H9 (cell line): ENCODE results near the gene CFAP100. TPM values are rescaled to one million over a fixed set of nuclear protein-coding genes. Genes with fewer than 3 reads are reported as not detected.

ENCODE experiments used
- DNase-seq: peaks from one replicate; pipeline ENCODE4 v3.0.0-alpha.2; 2017
- H2AFZ ChIP-seq: one replicate; pipeline ENCODE4 v1.6.1; 2013; ENCODE audit warnings: mild to moderate bottlenecking, low read length, control low read depth, moderate library complexity
- H2AK5ac ChIP-seq: 2 replicates; pipeline ENCODE4 v1.6.1; 2013; ENCODE audit warnings: low read length, control low read depth, mixed read lengths; ENCODE audit not compliant: insufficient read length
- H2BK120ac ChIP-seq: one replicate; pipeline ENCODE4 v1.6.1; 2013; ENCODE audit warnings: low read depth, mild to moderate bottlenecking, low read length, control low read depth, inconsistent platforms; ENCODE audit not compliant: poor library complexity, severe bottlenecking
- H2BK12ac ChIP-seq: 2 replicates; pipeline ENCODE4 v1.6.1; 2013; ENCODE audit warnings: low read length, control low read depth, mixed read lengths, low read depth; ENCODE audit not compliant: insufficient read length
- H2BK15ac ChIP-seq: 2 replicates; pipeline ENCODE4 v1.6.1; 2013; ENCODE audit warnings: low read depth, low read length, control low read depth
- H2BK20ac ChIP-seq: one replicate; pipeline ENCODE4 v1.6.1; 2013; ENCODE audit warnings: low read depth, mild to moderate bottlenecking, low read length, control low read depth, inconsistent platforms; ENCODE audit not compliant: poor library complexity, severe bottlenecking
- H2BK5ac ChIP-seq: 2 replicates; pipeline ENCODE4 v1.6.1; 2013; ENCODE audit warnings: low read length, control low read depth, mixed read lengths; ENCODE audit not compliant: insufficient read length
- H3K14ac ChIP-seq: 2 replicates; pipeline ENCODE4 v1.6.1; 2013; ENCODE audit warnings: low read length, control low read depth; ENCODE audit not compliant: insufficient read depth
- H3K18ac ChIP-seq: 2 replicates; pipeline ENCODE4 v1.6.1; 2013; ENCODE audit warnings: low read depth, mild to moderate bottlenecking, mixed read lengths, low read length, control low read depth; ENCODE audit not compliant: insufficient read length
- H3K23ac ChIP-seq: 2 replicates; pipeline ENCODE4 v1.6.1; 2013; ENCODE audit warnings: low read length, control low read depth, mixed read lengths, low read depth; ENCODE audit not compliant: insufficient read length
- H3K23me2 ChIP-seq: 2 replicates; pipeline ENCODE4 v1.6.1; 2013; ENCODE audit warnings: low read depth, mild to moderate bottlenecking, mixed read lengths, low read length, control low read depth; ENCODE audit not compliant: insufficient read length, poor library complexity, severe bottlenecking
- H3K27ac ChIP-seq: 2 replicates; pipeline ENCODE4 v1.5.1; 2013; ENCODE audit warnings: low read length, control low read depth, mixed read lengths, low read depth; ENCODE audit not compliant: insufficient read length
- H3K27me3 ChIP-seq: 2 replicates; pipeline ENCODE4 v1.6.1; 2013; ENCODE audit warnings: low read length, control low read depth, inconsistent platforms; ENCODE audit not compliant: insufficient read depth
- H3K4ac ChIP-seq: 2 replicates; pipeline ENCODE4 v1.6.1; 2013; ENCODE audit warnings: low read depth, mild to moderate bottlenecking, control low read depth, inconsistent platforms, low read length, moderate library complexity
- H3K4me1 ChIP-seq: 2 replicates; pipeline ENCODE4 v1.6.1; 2013; ENCODE audit warnings: low read length, control low read depth, inconsistent platforms; ENCODE audit not compliant: insufficient read depth
- H3K4me2 ChIP-seq: 2 replicates; pipeline ENCODE4 v1.6.1; 2013; ENCODE audit warnings: low read length, control low read depth, mixed read lengths; ENCODE audit not compliant: insufficient read length, insufficient read depth
- H3K56ac ChIP-seq: 2 replicates; pipeline ENCODE4 v1.6.1; 2013; ENCODE audit warnings: low read depth, mild to moderate bottlenecking, mixed read lengths, low read length, control low read depth; ENCODE audit not compliant: insufficient read length
- H3K79me1 ChIP-seq: 2 replicates; pipeline ENCODE4 v1.6.1; 2013; ENCODE audit warnings: low read depth, mild to moderate bottlenecking, moderate library complexity, low read length, control low read depth, inconsistent platforms; ENCODE audit not compliant: insufficient read depth, poor library complexity, severe bottlenecking
- H3K79me2 ChIP-seq: 2 replicates; pipeline ENCODE4 v1.6.1; 2013; ENCODE audit warnings: low read length, control low read depth, inconsistent platforms; ENCODE audit not compliant: insufficient read depth
- H3K9ac ChIP-seq: 2 replicates; pipeline ENCODE4 v1.6.1; 2013; ENCODE audit warnings: low read length, control low read depth, mixed read lengths; ENCODE audit not compliant: insufficient read length; ENCODE audit errors: extremely low read depth
- H3K9me3 ChIP-seq: one replicate; pipeline ENCODE4 v1.6.1; 2013; ENCODE audit warnings: low read depth, low read length, inconsistent platforms; ENCODE audit not compliant: control insufficient read depth
- H3T11ph ChIP-seq: one replicate; pipeline ENCODE4 v1.6.1; 2013; ENCODE audit warnings: mild to moderate bottlenecking, low read length, control low read depth, inconsistent platforms
- H4K20me1 ChIP-seq: one replicate; pipeline ENCODE4 v1.6.1; 2013; ENCODE audit not compliant: control insufficient read depth, insufficient read length, insufficient read depth
- H4K5ac ChIP-seq: 2 replicates; pipeline ENCODE4 v1.6.1; 2013; ENCODE audit warnings: low read depth, mild to moderate bottlenecking, mixed read lengths, low read length, control low read depth; ENCODE audit not compliant: insufficient read length
- H4K8ac ChIP-seq: replicated peaks from 2 replicates; pipeline ENCODE4 v1.6.1; 2013; ENCODE audit warnings: low read length, control low read depth, mixed read lengths, low read depth; ENCODE audit not compliant: insufficient read length
- H4K91ac ChIP-seq: 2 replicates; pipeline ENCODE4 v1.6.1; 2013; ENCODE audit warnings: low read depth, mild to moderate bottlenecking, moderate library complexity, mixed read lengths, low read length, control low read depth; ENCODE audit not compliant: insufficient read length
- H3K27ac Mint-ChIP-seq, 3 experiments: 2 replicates in 2 of 3; 3 replicates in 1 of 3; pipeline ENCODE4 v1.8.0; 2020 to 2021; ENCODE audit warnings: mixed read lengths in 3 of 3, mild to moderate bottlenecking in 1 of 3, moderate library complexity in 1 of 3
- H3K27me3 Mint-ChIP-seq: 2 replicates; pipeline ENCODE4 v1.8.0; 2021; ENCODE audit warnings: low read depth, mild to moderate bottlenecking, moderate library complexity, mixed read lengths
- H3K36me3 Mint-ChIP-seq, 3 experiments: 2 replicates in 2 of 3; 3 replicates in 1 of 3; pipeline ENCODE4 v1.8.0; 2020 to 2021; ENCODE audit warnings: low read depth in 3 of 3, mixed read lengths in 3 of 3; ENCODE audit not compliant: insufficient read depth in 1 of 3
- H3K4me1 Mint-ChIP-seq, 2 experiments: 2 replicates each; pipeline ENCODE4 v1.8.0; 2020; ENCODE audit warnings: mixed read lengths in 2 of 2
- H3K4me3 Mint-ChIP-seq, 2 experiments: 2 replicates in 1 of 2; 3 replicates in 1 of 2; pipeline ENCODE4 v1.8.0; 2020 to 2021; ENCODE audit warnings: mild to moderate bottlenecking in 2 of 2, mixed read lengths in 2 of 2, moderate library complexity in 1 of 2
- H3K9me3 Mint-ChIP-seq, 2 experiments: 2 replicates in 1 of 2; 3 replicates in 1 of 2; pipeline ENCODE4 v1.8.0; 2020; ENCODE audit warnings: mild to moderate bottlenecking in 2 of 2, mixed read lengths in 2 of 2, moderate library complexity in 1 of 2
- WGBS: extraction: QIAGEN DNeasy Blood & Tissue Kit; methylation state at CpG from one replicate; pipeline ENCODE4 v1.1.7; 2013; ENCODE audit warnings: missing lambda C conversion rate, low lambda C conversion rate, mixed read lengths; ENCODE audit not compliant: insufficient read length; ENCODE audit errors: extremely low coverage; 5-methylcytosine and 5-hydroxymethylcytosine counted together
- total RNA-seq: library from RNA; stranded (reverse); gene quantifications from 2 replicates; pipeline ENCODE4 v1.2.1, GENCODE V29; 2021
- TF ChIP-seq, protein P1 (sequence below): fragments of 200-600 bp; sonication (generic); conservative IDR thresholded peaks from 3 replicates; pipeline ENCODE4 v1.8.0; 2021; ENCODE audit warnings: antibody characterized with exemption, mild to moderate bottlenecking

The CFAP100 gene
- total RNA-seq, 1 experiment from 2014 or later: 0.44 TPM

DNA sequence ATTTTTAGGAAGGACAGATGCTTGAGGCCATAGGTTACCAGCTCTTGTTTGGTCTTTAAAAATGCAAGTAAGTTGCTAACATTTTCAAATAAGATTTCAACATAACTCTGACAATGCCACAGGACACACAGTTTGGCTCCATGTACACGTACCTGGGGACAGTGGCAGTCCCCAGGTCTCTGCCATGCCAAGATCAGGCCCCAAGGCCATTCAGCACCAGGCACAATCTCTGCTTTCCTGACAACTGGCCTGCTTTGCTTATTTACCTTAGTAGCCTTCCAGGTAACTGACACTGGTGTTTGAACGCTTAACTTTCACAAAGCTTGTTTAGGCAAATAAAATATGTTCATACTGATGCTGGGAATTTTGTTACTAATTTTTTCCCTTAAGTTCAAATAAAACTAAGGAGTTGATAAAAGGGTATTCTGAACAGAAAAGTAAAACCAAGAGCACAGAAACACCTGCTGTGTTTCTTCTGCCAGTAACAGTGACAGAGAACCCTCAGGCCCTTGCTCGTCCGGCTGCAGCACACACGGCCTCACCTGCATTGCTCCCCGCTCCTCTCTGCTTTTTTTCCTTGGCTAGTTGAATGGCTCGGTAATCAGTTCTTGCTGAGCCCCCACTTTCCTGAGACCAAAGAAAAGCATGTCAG, 64.5 kb downstream of the CFAP100 start:
- TF ChIP-seq, protein P1, sequence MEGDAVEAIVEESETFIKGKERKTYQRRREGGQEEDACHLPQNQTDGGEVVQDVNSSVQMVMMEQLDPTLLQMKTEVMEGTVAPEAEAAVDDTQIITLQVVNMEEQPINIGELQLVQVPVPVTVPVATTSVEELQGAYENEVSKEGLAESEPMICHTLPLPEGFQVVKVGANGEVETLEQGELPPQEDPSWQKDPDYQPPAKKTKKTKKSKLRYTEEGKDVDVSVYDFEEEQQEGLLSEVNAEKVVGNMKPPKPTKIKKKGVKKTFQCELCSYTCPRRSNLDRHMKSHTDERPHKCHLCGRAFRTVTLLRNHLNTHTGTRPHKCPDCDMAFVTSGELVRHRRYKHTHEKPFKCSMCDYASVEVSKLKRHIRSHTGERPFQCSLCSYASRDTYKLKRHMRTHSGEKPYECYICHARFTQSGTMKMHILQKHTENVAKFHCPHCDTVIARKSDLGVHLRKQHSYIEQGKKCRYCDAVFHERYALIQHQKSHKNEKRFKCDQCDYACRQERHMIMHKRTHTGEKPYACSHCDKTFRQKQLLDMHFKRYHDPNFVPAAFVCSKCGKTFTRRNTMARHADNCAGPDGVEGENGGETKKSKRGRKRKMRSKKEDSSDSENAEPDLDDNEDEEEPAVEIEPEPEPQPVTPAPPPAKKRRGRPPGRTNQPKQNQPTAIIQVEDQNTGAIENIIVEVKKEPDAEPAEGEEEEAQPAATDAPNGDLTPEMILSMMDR: no peak
- no CpG with 5 or more reads among the region's 7 CpGs for WGBS
- Histone ChIP-seq H3K4me2 (no peak overlapping the region), H3K23me2 (no peaks in the 10 kb centered on the region), H4K20me1 (no peaks in the 10 kb centered on the region), H3T11ph (no peak overlapping the region), H3K56ac (no peak overlapping the region), H2BK12ac (no peak overlapping the region), H3K4me1 (no peaks in the 10 kb centered on the region), H2BK20ac (no peak overlapping the region), H2AK5ac (no peak overlapping the region), H2BK5ac (no peak overlapping the region), H3K18ac (no peak overlapping the region), H2BK120ac (no peak overlapping the region), H2AFZ (no peak overlapping the region), H3K9ac (no peak overlapping the region), H3K14ac (no peak overlapping the region; the same call in 1 of the 2 replicates), H3K27me3 (no peaks in the 10 kb centered on the region), H2BK15ac (no peak overlapping the region), H3K23ac (no peak overlapping the region), H3K4ac (no peak overlapping the region), H4K8ac (no peak overlapping the region), H3K9me3 (no peaks in the 10 kb centered on the region), H3K79me2 (no peaks in the 10 kb centered on the region), H3K27ac (no peak overlapping the region), H4K91ac (no peak overlapping the region), H4K5ac (no peak overlapping the region), H3K79me1 (no peaks in the 10 kb centered on the region)
- H3K27me3 Mint-ChIP-seq: no peaks in the 10 kb centered on the region
- no peak for DNase-seq
- H3K4me3 Mint-ChIP-seq: no peak overlapping the region
- no peaks in the 10 kb centered on the region for H3K4me1 Mint-ChIP-seq
- H3K9me3 Mint-ChIP-seq: no peaks in the 10 kb centered on the region
- no peak overlapping the region for H3K27ac Mint-ChIP-seq
- peaks cover 22 to 83% (median 67%) of the 10 kb centered on the region in 3 experiments; a peak in 6 of 7 replicates for H3K36me3 Mint-ChIP-seq
